Measurements from ENCODE around the gene CCT3. TPM values are rescaled to one million over a fixed set of nuclear protein-coding genes. Genes with fewer than 3 reads are reported as not detected.
"Not testable (repeated sequence)": the region's sequence is repeated elsewhere in the genome, so short reads cannot be mapped to it uniquely, and the experiment has no call there.

Gene CCT3
- total RNA-seq, 2 experiments from 2014 or later, result 332 to 349 TPM

DNA sequence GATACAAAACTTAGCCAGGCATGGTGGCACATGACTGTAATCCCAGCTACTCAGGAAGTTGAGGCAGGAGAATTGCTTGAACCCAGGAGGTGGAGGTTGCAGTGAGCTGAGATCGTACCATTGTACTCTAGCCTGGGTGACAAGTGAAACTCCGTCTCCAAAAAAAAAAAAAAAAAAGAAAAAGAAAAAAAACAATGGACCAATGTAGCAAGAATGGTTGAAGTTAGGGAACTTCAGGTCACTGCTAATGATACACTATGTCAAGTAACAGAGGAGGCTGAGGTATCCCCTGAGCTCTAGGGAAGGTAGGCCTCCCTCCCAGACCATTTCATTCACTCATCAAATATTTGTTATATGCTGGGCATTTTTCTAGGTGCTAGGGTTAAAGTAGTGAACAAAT, 7.9 kb upstream of the CCT3 start:
- not testable (repeated sequence) for H3K4me3 Mint-ChIP-seq

GRCh38 chr1:156344409-156344808, 6.3 kb upstream of the CCT3 start:
- intact Hi-C loops (cut with micrococcal nuclease), result no loop called here
- Mint-ChIP-seq H3K36me3 (ENCODE audit: low read depth) (no peaks in the 10 kb centered on the region), H3K9me3 (no peaks in the 10 kb centered on the region)

More for the DNA sequence above, 7.9 kb upstream of the CCT3 start:
- H3K4me1 Mint-ChIP-seq (ENCODE audit: low read depth); H3K27me3 Mint-ChIP-seq (ENCODE audit: low read depth); DNase-seq; intact Hi-C loops (cut with micrococcal nuclease); H3K9me3 Mint-ChIP-seq; H3K27ac Mint-ChIP-seq; H3K36me3 Mint-ChIP-seq (ENCODE audit: low read depth): not testable (repeated sequence)
- CTCF ChIA-PET, result interaction anchor here (0.8 to 2.7 kb wide), 3 partner anchors 40 to 278 kb away, joined by 3 to 13 read pairs (median 3); no protein-coding TSS in a partner anchor

GRCh38 chr1:156342166-156342955, 4.3 kb upstream of the CCT3 start:
- H3K9me3 Mint-ChIP-seq, result no peaks in the 10 kb centered on the region
- DNase-seq, result no peak
- no peak overlapping the region for H3K27ac Mint-ChIP-seq
- peaks cover 4% of the 10 kb centered on the region for H3K4me1 Mint-ChIP-seq (ENCODE audit: low read depth)
- H3K36me3 Mint-ChIP-seq (ENCODE audit: low read depth), result peaks cover under 1% of the 10 kb centered on the region
- no peak overlapping the region for H3K4me3 Mint-ChIP-seq
- intact Hi-C loops (cut with micrococcal nuclease), result no loop called here
- H3K27me3 Mint-ChIP-seq (ENCODE audit: low read depth), result peaks cover 2% of the 10 kb centered on the region
- CTCF ChIA-PET, result interaction anchor here (0.7 to 1.5 kb wide), 2 partner anchors 31 to 44 kb away, joined by 3 to 4 read pairs; no protein-coding TSS in a partner anchor

More at GRCh38 chr1:156344409-156344808, 6.3 kb upstream of the CCT3 start:
- no peak overlapping the region for H3K4me3 Mint-ChIP-seq
- H3K27me3 Mint-ChIP-seq (ENCODE audit: low read depth), result peaks cover 2% of the 10 kb centered on the region
- H3K4me1 Mint-ChIP-seq (ENCODE audit: low read depth), result no peaks in the 10 kb centered on the region
- H3K27ac Mint-ChIP-seq, result no peak overlapping the region
- no peak for DNase-seq
- CTCF ChIA-PET, result interaction anchor here (1.1 to 2.7 kb wide), 3 partner anchors 14 to 383 kb away, joined by 3 to 13 read pairs (median 3); partner anchors contain the start of gene METTL25B

DNA sequence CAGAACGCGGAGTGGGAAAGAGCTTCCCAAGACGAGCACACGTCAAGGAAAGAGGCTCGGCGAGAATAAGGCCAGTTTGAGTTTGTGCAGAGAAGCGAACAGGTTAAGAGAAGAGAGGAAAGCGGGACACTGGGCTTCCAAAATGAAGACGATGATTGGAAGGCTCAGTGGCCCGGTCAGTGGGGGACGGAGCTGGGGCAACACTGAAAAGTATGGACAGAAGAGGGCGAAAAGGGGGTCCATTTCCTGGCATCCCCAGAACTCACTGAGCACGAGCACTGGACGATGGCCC, 258 bp downstream of the CCT3 start:
- no peaks in the 10 kb centered on the region for H3K9me3 Mint-ChIP-seq
- peaks cover 33% of the 10 kb centered on the region for H3K4me1 Mint-ChIP-seq (ENCODE audit: low read depth)
- H3K36me3 Mint-ChIP-seq (ENCODE audit: low read depth), result peaks cover 30% of the 10 kb centered on the region
- no peaks in the 10 kb centered on the region for H3K27me3 Mint-ChIP-seq (ENCODE audit: low read depth)
- DNase-seq, result peak; percentile 19
- intact Hi-C loops (cut with micrococcal nuclease), result loop anchor here (1.0 to 5.0 kb wide), 17 partner anchors 18 to 429 kb away; partner anchors contain the start of genes GLMP, ISG20L2, KHDC4 and LAMTOR2
- H3K27ac Mint-ChIP-seq, result peak overlapping the region; percentile 93
- CTCF ChIA-PET, result interaction anchor here (0.6 to 1.6 kb wide), 5 partner anchors 18 to 522 kb away, joined by 3 to 6 read pairs (median 3); no protein-coding TSS in a partner anchor
- H3K4me3 Mint-ChIP-seq, result peak overlapping the region; percentile 97

- Mint-ChIP-seq H3K27ac (peak overlapping the region; percentile 93), H3K4me3 (peak overlapping the region; percentile 97), H3K4me1 (ENCODE audit: low read depth) (peaks cover 33% of the 10 kb centered on the region), H3K9me3 (no peaks in the 10 kb centered on the region), H3K27me3 (ENCODE audit: low read depth) (no peaks in the 10 kb centered on the region), H3K36me3 (ENCODE audit: low read depth) (peaks cover 30% of the 10 kb centered on the region)
- no peak for DNase-seq
- intact Hi-C loops (cut with micrococcal nuclease), result loop anchor here (5.0 kb wide), 3 partner anchors 40 to 390 kb away; partner anchors contain the start of genes GLMP, ISG20L2, METTL25B and SSR2
- CTCF ChIA-PET, result interaction anchor here (0.5 to 1.6 kb wide), 6 partner anchors 18 to 523 kb away, joined by 3 to 6 read pairs (median 3); no protein-coding TSS in a partner anchor
These were observed 822 bp downstream of the CCT3 start for GRCh38 chr1:156337052-156337887.

DNA sequence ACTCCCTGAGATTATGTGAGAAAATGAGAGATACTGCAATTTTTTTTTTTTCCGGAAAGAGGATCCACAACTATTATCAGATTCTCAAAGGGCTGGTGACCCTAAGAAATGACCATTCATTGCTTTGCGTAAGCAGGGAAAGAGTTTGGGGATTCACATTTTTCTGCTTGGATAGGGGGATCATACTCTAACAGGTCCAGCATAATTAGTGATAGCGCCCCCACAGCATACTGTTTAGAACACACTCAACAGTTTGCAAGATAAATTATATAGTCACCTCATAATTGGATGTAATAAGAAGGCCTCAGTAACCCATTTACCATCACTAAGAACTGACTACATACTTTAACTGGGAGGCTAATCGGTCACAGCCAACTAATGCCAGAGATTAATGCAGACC, 1.9 kb downstream of the CCT3 start:
- Mint-ChIP-seq H3K27ac (peak overlapping the region; percentile 44), H3K9me3 (no peaks in the 10 kb centered on the region), H3K4me1 (ENCODE audit: low read depth) (peaks cover 33% of the 10 kb centered on the region), H3K36me3 (ENCODE audit: low read depth) (peaks cover 33% of the 10 kb centered on the region), H3K27me3 (ENCODE audit: low read depth) (no peaks in the 10 kb centered on the region), H3K4me3 (peak overlapping the region; percentile 97)
- CTCF ChIA-PET, result interaction anchor here (0.5 to 3.5 kb wide), 5 partner anchors 15 to 426 kb away, joined by 3 to 23 read pairs (median 3); no protein-coding TSS in a partner anchor
- DNase-seq, result no peak
- intact Hi-C loops (cut with micrococcal nuclease), result loop anchor here (5.0 kb wide), 3 partner anchors 39 to 391 kb away; partner anchors contain the start of genes GLMP, ISG20L2, METTL25B and SSR2

GRCh38 chr1:156323179-156323578, 14.9 kb downstream of the CCT3 start:
- DNase-seq; H3K4me3 Mint-ChIP-seq; H3K27me3 Mint-ChIP-seq (ENCODE audit: low read depth); intact Hi-C loops (cut with micrococcal nuclease); H3K9me3 Mint-ChIP-seq; H3K27ac Mint-ChIP-seq; H3K4me1 Mint-ChIP-seq (ENCODE audit: low read depth): not testable (repeated sequence)
- CTCF ChIA-PET, result interaction anchor here (0.7 to 1.4 kb wide), 2 partner anchors 52 to 67 kb away, joined by 3 to 5 read pairs; no protein-coding TSS in a partner anchor
- peaks cover 44% of the 10 kb centered on the region for H3K36me3 Mint-ChIP-seq (ENCODE audit: low read depth)

GRCh38 chr1:156320560-156320959, 17.5 kb downstream of the CCT3 start:
- Mint-ChIP-seq H3K27me3 (ENCODE audit: low read depth) (no peaks in the 10 kb centered on the region), H3K4me3 (no peak overlapping the region), H3K27ac (peak overlapping the region; percentile 31), H3K4me1 (ENCODE audit: low read depth) (no peaks in the 10 kb centered on the region), H3K9me3 (no peaks in the 10 kb centered on the region), H3K36me3 (ENCODE audit: low read depth) (peaks cover 52% of the 10 kb centered on the region)
- no peak for DNase-seq
- intact Hi-C loops (cut with micrococcal nuclease), result no loop called here
- CTCF ChIA-PET, result interaction anchor here (1.0 to 4.1 kb wide), 4 partner anchors 13 to 178 kb away, joined by 3 to 23 read pairs (median 12); no protein-coding TSS in a partner anchor

DNA sequence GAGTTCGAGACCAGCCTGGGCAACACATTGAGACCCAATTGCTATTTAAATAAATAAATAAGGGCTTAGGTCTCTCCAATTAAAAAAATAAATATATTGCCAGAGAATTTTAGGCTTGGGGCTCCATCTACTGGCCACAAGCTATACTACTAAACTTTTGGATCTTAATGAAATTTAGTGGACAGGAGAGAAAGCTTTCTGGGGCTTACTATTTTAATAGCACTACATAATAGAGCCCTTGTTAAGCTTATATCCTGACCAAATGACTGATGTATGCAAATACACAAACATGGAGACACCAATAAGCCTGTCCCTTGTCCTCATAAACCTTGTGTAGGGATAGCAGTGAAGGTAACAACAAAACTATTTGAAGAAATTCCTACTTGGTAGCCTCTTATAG, 18.4 kb downstream of the CCT3 start:
- Mint-ChIP-seq H3K36me3 (ENCODE audit: low read depth) (peaks cover 45% of the 10 kb centered on the region), H3K4me1 (ENCODE audit: low read depth) (no peaks in the 10 kb centered on the region), H3K4me3 (no peak overlapping the region), H3K27ac (no peak overlapping the region), H3K9me3 (no peaks in the 10 kb centered on the region), H3K27me3 (ENCODE audit: low read depth) (no peaks in the 10 kb centered on the region)
- CTCF ChIA-PET, result interaction anchor here (0.6 to 4.1 kb wide), 21 partner anchors 9 to 223 kb away, joined by 3 to 23 read pairs (median 4); partner anchors contain the start of genes SMG5 and TMEM79
- peak; percentile 38 for DNase-seq
- intact Hi-C loops (cut with micrococcal nuclease), result loop anchor here (1.0 to 5.0 kb wide), 4 partner anchors 57 to 229 kb away; no protein-coding TSS in a partner anchor

DNA sequence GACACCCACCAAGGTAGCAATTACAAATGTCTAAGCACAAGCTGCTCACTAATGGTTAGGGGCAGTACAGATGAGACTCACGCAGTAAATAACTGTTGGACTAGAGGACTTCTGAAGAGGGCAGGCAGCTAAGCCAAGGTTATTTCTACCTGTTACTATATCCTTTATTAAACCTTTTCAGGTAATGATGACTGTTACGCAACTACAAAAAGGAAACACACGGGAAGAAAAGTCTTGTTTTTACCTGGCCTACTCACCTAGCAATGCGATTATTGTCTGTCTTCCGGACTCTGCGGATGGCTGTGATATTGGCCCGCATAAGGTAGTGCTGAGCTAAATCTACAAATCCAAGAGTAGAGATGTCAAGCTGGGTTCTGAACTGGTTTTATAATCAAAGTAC, 21.2 kb downstream of the CCT3 start:
- CTCF ChIA-PET, result interaction anchor here (1.0 to 1.7 kb wide), 3 partner anchors 18 to 175 kb away, joined by 3 to 6 read pairs (median 5); partner anchors contain the start of gene TMEM79
- Mint-ChIP-seq H3K27me3 (ENCODE audit: low read depth) (no peaks in the 10 kb centered on the region), H3K4me3 (no peak overlapping the region), H3K4me1 (ENCODE audit: low read depth) (no peaks in the 10 kb centered on the region), H3K9me3 (no peaks in the 10 kb centered on the region), H3K27ac (no peak overlapping the region), H3K36me3 (ENCODE audit: low read depth) (peaks cover 50% of the 10 kb centered on the region)
- no peak for DNase-seq
- intact Hi-C loops (cut with micrococcal nuclease), result loop anchor here (5.0 kb wide), 2 partner anchors 55 to 90 kb away; no protein-coding TSS in a partner anchor

DNA sequence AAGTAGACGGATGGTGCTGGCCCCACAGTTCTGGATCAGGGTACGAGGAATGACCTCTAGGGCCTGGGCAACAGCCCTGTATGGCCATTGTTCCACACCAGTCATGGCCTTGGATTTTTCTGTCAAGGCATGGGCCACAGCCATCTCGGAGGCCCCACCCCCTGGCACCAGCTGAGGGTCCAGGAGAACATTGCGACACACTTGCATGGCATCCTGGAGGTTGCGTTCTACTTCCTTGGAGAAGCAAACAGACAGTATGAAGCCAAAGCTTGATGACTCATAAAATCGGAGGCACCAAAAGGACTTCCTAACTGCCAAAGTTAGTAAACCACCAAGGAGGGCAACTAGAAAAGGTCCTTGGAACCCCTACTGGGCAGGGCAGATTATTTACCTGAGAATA, 27.1 kb downstream of the CCT3 start:
- Mint-ChIP-seq H3K27me3 (ENCODE audit: low read depth) (no peaks in the 10 kb centered on the region), H3K36me3 (ENCODE audit: low read depth) (peaks cover 35% of the 10 kb centered on the region), H3K4me1 (ENCODE audit: low read depth) (no peaks in the 10 kb centered on the region), H3K27ac (no peak overlapping the region), H3K4me3 (no peak overlapping the region), H3K9me3 (no peaks in the 10 kb centered on the region)
- CTCF ChIA-PET, result interaction anchor here (1.5 kb wide), 1 partner anchor 9 kb away, joined by 3 read pairs; no protein-coding TSS in a partner anchor
- no peak for DNase-seq
- intact Hi-C loops (cut with micrococcal nuclease), result no loop called here
